ENCODE measurements around the gene FZR1. TPM values are rescaled to one million over a fixed set of nuclear protein-coding genes. Genes with fewer than 3 reads are reported as not detected.
A peak's percentile ranks its signal among the peaks of the same experiment; 100 is the strongest.

FZR1 gene
- total RNA-seq, 1 donor from 2014 or later: 16.4 TPM

DNA sequence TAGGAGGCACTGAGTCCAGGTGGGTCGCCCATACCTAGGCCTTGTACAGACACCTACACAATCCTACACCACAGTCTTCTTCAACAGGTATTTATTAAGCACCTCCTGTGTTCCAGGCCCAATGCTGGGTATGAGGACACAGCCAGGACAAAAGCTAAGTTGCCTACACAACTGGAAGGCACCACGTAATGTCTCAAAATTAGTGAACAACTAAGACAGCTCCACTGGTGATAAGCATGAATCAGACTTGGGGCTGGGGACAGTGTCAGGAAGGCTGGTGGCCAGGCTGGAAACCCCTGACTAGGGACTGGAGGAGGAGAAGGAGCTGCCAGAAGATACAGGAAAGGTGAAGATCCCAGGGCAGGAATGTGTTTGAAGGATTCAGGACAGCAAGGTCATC is 28.2 kb upstream of the FZR1 start:
- no peak overlapping the region for H3K27ac Mint-ChIP-seq
- H3K27me3 Mint-ChIP-seq (ENCODE audit: insufficient read depth, low read depth): peaks cover 14% of the 10 kb centered on the region
- H3K36me3 Mint-ChIP-seq: no peaks in the 10 kb centered on the region
- no peaks in the 10 kb centered on the region for H3K9me3 Mint-ChIP-seq
- Histone ChIP-seq H4K20me1 (ENCODE audit: low read depth) (no peaks in the 10 kb centered on the region), H3K27ac (no peak overlapping the region), H3K4me2 (no peak overlapping the region), H3K9ac (no peak overlapping the region), H3K9me3 (ENCODE audit: low read depth) (no peaks in the 10 kb centered on the region), H3K4me1 (no peaks in the 10 kb centered on the region), H2AFZ (replicated peaks) (peak overlapping the region; percentile 57), H3F3A (ENCODE audit: low read depth) (peaks cover 7% of the 10 kb centered on the region), H3K27me3 (peaks cover 28% of the 10 kb centered on the region), H3K79me2 (ENCODE audit: low read depth) (no peaks in the 10 kb centered on the region), H3K4me3 (no peak overlapping the region), H3K36me3 (no peaks in the 10 kb centered on the region)
- DNase-seq (ENCODE audit: low spot score): no peak
- H3K4me1 Mint-ChIP-seq: peaks cover 14% of the 10 kb centered on the region
- no peak for TF ChIP-seq EZH2phosphoT487 (IDR thresholded peaks at IDR 0.05)
- TF ChIP-seq, protein P1, sequence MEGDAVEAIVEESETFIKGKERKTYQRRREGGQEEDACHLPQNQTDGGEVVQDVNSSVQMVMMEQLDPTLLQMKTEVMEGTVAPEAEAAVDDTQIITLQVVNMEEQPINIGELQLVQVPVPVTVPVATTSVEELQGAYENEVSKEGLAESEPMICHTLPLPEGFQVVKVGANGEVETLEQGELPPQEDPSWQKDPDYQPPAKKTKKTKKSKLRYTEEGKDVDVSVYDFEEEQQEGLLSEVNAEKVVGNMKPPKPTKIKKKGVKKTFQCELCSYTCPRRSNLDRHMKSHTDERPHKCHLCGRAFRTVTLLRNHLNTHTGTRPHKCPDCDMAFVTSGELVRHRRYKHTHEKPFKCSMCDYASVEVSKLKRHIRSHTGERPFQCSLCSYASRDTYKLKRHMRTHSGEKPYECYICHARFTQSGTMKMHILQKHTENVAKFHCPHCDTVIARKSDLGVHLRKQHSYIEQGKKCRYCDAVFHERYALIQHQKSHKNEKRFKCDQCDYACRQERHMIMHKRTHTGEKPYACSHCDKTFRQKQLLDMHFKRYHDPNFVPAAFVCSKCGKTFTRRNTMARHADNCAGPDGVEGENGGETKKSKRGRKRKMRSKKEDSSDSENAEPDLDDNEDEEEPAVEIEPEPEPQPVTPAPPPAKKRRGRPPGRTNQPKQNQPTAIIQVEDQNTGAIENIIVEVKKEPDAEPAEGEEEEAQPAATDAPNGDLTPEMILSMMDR (IDR thresholded peaks at IDR 0.05): no peak
- TF ChIP-seq EZH2 (IDR thresholded peaks at IDR 0.05): no peak
- H3K4me3 Mint-ChIP-seq: no peak overlapping the region

DNA sequence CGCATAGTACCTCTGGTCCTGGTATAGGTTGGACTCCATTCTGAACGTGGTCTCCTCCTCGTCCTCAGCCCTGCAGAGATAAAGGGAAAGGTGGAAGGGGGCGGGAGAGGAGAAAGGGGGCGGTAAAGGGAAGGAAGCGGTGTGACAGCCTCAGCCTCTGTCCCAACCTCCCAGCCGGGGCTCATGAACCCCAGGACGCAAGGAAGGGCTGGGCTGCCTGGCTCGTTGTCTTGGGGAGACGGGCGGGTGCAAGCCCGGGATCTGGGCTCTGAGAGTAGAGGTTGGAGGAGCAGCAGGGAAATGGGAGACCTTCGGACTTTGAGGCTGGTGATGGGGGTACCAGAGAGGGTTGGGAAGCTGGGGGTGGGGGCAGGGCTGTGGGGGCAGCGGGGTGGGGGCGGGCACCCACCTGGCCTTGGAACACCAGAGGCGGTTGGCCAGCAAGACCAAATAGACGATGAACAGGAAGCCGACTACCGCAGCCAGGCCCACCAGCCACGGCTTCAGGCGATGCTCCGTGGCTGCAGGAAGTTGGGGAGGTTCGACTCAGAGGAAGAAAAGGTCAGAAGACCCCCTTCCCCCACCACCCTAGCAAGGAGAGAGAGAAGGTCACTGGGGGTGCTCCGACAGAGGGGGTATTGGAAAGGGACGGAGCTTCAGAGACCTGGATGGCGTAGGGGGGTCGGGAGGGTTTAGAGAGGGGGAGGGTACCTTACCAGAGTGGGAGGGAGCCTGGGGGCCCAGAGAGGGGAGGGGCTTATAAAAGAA is 27.5 kb upstream of the FZR1 start:
- H2AFZ ChIP-seq (replicated peaks): peak overlapping the region; percentile 57
- H3K27ac Mint-ChIP-seq: no peak overlapping the region
- no peaks in the 10 kb centered on the region for H3K36me3 Mint-ChIP-seq
- peaks cover 28% of the 10 kb centered on the region for H3K27me3 ChIP-seq
- H3K27me3 Mint-ChIP-seq (ENCODE audit: insufficient read depth, low read depth): peaks cover 16% of the 10 kb centered on the region
- no peak overlapping the region for H3K4me3 ChIP-seq
- H3K27ac ChIP-seq: no peak overlapping the region
- no peak overlapping the region for H3K4me3 Mint-ChIP-seq
- H3F3A ChIP-seq (ENCODE audit: low read depth): peaks cover 7% of the 10 kb centered on the region
- H3K4me1 ChIP-seq: no peaks in the 10 kb centered on the region
- H3K9ac ChIP-seq: no peak overlapping the region
- H3K79me2 ChIP-seq (ENCODE audit: low read depth): no peaks in the 10 kb centered on the region
- H3K4me2 ChIP-seq: no peak overlapping the region
- peaks cover 14% of the 10 kb centered on the region for H3K4me1 Mint-ChIP-seq
- no peaks in the 10 kb centered on the region for H3K36me3 ChIP-seq
- TF ChIP-seq, protein P1 (IDR thresholded peaks at IDR 0.05): no peak
- TF ChIP-seq EZH2phosphoT487 (IDR thresholded peaks at IDR 0.05): no peak
- TF ChIP-seq EZH2 (IDR thresholded peaks at IDR 0.05): no peak
- H3K9me3 ChIP-seq (ENCODE audit: low read depth): no peaks in the 10 kb centered on the region
- no peaks in the 10 kb centered on the region for H4K20me1 ChIP-seq (ENCODE audit: low read depth)
- DNase-seq (ENCODE audit: low spot score): no peak
- no peaks in the 10 kb centered on the region for H3K9me3 Mint-ChIP-seq

DNA sequence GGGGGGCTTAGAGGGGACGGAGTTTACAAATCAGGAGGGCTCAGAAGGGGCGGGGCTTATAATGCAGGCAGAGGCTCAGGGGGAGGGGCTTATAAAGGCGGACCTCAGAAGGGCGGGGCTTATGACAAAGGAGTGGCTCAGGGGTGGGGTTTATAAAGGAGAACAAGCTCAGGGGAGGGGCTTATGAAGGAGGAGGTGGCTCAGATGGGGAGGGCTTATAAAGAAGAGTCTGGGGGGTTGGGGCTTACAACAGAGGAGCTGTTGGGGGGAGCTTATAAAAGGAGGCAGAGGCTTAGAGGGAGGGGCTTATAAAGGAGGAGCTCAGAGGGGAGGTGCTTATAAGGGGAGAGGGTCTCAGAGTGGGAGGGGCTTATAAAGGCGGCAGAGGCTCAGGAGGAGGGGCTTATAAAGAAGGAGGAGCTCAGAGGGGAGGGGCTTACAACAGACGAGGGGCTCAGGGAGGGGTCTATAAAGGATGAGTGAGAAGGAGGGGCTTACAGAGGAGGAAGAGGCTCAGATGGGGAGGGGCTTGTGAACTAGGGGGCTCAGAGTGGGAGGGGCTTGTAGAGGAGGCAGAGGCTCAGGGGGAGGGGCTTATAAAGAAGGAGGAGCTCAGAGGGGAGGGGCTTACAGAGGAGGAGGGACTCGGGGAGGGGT is 26.8 kb upstream of the FZR1 start:
- Mint-ChIP-seq H3K27ac (no peak overlapping the region), H3K9me3 (no peaks in the 10 kb centered on the region), H3K27me3 (ENCODE audit: insufficient read depth, low read depth) (peaks cover 17% of the 10 kb centered on the region), H3K4me1 (peaks cover 14% of the 10 kb centered on the region), H3K36me3 (no peaks in the 10 kb centered on the region), H3K4me3 (no peak overlapping the region)
- Histone ChIP-seq H3K4me2 (no peak overlapping the region), H3K36me3 (no peaks in the 10 kb centered on the region), H3K27me3 (peaks cover 26% of the 10 kb centered on the region), H3K4me3 (no peak overlapping the region), H2AFZ (replicated peaks) (no peak overlapping the region), H3K79me2 (ENCODE audit: low read depth) (no peaks in the 10 kb centered on the region), H3K9me3 (ENCODE audit: low read depth) (no peaks in the 10 kb centered on the region), H3K9ac (no peak overlapping the region), H4K20me1 (ENCODE audit: low read depth) (no peaks in the 10 kb centered on the region), H3K27ac (no peak overlapping the region), H3F3A (ENCODE audit: low read depth) (peaks cover 7% of the 10 kb centered on the region), H3K4me1 (no peaks in the 10 kb centered on the region)
- peak; percentile 66 for DNase-seq (ENCODE audit: low spot score)
- TF ChIP-seq EZH2 (IDR thresholded peaks at IDR 0.05): no peak
- TF ChIP-seq EZH2phosphoT487 (IDR thresholded peaks at IDR 0.05): no peak
- TF ChIP-seq, protein P1 (IDR thresholded peaks at IDR 0.05): no peak
